Measurements from ENCODE around the gene KIF5B. TPM values are rescaled to one million over a fixed set of nuclear protein-coding genes. Genes with fewer than 3 reads are reported as not detected.

Gene KIF5B
- total and polyA plus RNA-seq, 2 of the 8 experiments (the other 6 are each of a cell fraction or from before 2014, with no cell fraction given), result 9.8 to 68.4 TPM

DNA sequence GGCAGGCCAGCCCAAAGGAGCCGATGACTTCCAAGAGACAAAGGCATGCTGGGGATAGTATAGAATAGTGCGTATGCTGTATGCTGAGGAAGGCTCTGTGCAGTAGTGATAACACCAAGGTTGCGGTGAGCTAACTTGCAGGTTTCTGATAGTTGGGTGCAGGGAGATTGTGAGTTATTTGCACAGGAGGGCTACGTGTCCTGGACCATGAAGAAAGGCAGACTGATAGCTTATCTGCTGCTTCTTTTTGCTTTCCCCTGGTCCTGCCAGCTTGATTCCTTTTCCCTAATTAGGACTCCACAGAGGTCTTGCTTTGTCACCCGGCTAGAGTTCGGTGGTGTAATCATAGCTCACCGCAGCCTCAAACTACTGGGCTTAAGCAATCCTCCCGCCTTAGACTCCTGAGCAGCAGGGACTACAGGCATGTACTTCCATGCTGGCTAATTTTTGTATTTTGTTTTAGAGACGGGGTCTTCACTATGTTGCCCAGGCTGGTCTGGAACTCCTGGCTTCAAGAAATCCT is 83.6 kb downstream of the KIF5B start:
- H2BK5ac ChIP-seq (ENCODE audit: low read depth, low read length), result no peak overlapping the region
- H4K8ac ChIP-seq (ENCODE audit: extremely low read depth, insufficient read depth, low read length), result no peak overlapping the region
- ChIA-PET POLR2A (ENCODE audit: partially characterized antibody) (no interaction called here), CTCF (ENCODE audit: partially characterized antibody) (no interaction called here)
- no peaks in the 10 kb centered on the region for H3K23me2 ChIP-seq (ENCODE audit: low read depth, low read length)
- no peak overlapping the region for H4K5ac ChIP-seq (ENCODE audit: insufficient read length, low read depth, low read length)
- H3K18ac ChIP-seq (ENCODE audit: extremely low read depth, low read length), result no peak overlapping the region
- H3K14ac ChIP-seq (ENCODE audit: insufficient read length), result no peak overlapping the region
- no peak overlapping the region for H2BK20ac ChIP-seq (ENCODE audit: low read length)
- DNase-seq (ENCODE audit: low read depth in 1 of 2, low spot score in 2 of 2) (no peak), FAIRE-seq (no peak)
- H3K9me3 ChIP-seq (ENCODE audit: insufficient read depth in 2 of 2, low read depth in 1 of 2, low read length in 1 of 2), result no peaks in the 10 kb centered on the region; a peak in 1 of 4 replicates
- no peak overlapping the region for H2AK5ac ChIP-seq (ENCODE audit: low read depth, low read length)
- no peak overlapping the region for H3K9ac ChIP-seq (replicated peaks in 1 of 4; ENCODE audit: extremely low read depth in 1 of 4, low read depth in 3 of 4, low read length in 3 of 4)
- H3K56ac ChIP-seq (replicated peaks; ENCODE audit: insufficient read length, low read depth, low read length), result no peak overlapping the region
- H3K27ac ChIP-seq (ENCODE audit: low read depth, low read length), result no peak overlapping the region
- no peak overlapping the region for H2BK12ac ChIP-seq (ENCODE audit: low read depth, low read length)
- no peaks in the 10 kb centered on the region for H3K36me3 ChIP-seq (ENCODE audit: control insufficient read depth in 2 of 4, insufficient read depth in 4 of 4, low read length in 3 of 4)
- no peak overlapping the region for H4K91ac ChIP-seq (replicated peaks; ENCODE audit: insufficient read length, low read length)
- no peak overlapping the region for H2BK120ac ChIP-seq (replicated peaks; ENCODE audit: low read depth, low read length)
- WGBS, 2 experiments (ENCODE audit: extremely low coverage in 1 of 2, insufficient coverage in 1 of 2, insufficient read length in 1 of 2, insufficient replicate concordance in 2 of 2, low coverage in 1 of 2, low lambda C conversion rate in 2 of 2, missing lambda C conversion rate in 1 of 2), result 94% methylated on average over 9 of the region's 9 CpGs; no CpG with 5 or more reads in 1 of the 2 experiments
- H3K4me1 ChIP-seq (replicated peaks in 1 of 4; ENCODE audit: control insufficient read depth in 3 of 4, insufficient read depth in 4 of 4, low read length in 3 of 4), result peaks cover 0 to 4% (median 0%) of the 10 kb centered on the region in 4 experiments; a peak in 1 of 7 replicates
- no peaks in the 10 kb centered on the region for H4K20me1 ChIP-seq (replicated peaks in 1 of 2; ENCODE audit: control insufficient read depth in 1 of 2, insufficient read depth in 2 of 2, low read length in 2 of 2)
- H2AFZ ChIP-seq (ENCODE audit: low read length), result no peak overlapping the region
- H3K79me1 ChIP-seq (ENCODE audit: low read depth, low read length), result no peaks in the 10 kb centered on the region
- H3K4me2 ChIP-seq (ENCODE audit: insufficient read depth in 1 of 2, low read depth in 2 of 2, low read length in 2 of 2), result no peak overlapping the region
- no peak overlapping the region for H3K4ac ChIP-seq (replicated peaks; ENCODE audit: insufficient read length, low read depth, low read length)
- no peaks in the 10 kb centered on the region for H3K79me2 ChIP-seq (ENCODE audit: control insufficient read depth in 1 of 2, insufficient read depth in 2 of 2, low read length in 2 of 2)
- no peak overlapping the region for H2BK15ac ChIP-seq (ENCODE audit: low read length)
- no peak overlapping the region for H3K23ac ChIP-seq (ENCODE audit: insufficient read length)
- H3K27me3 ChIP-seq (replicated peaks in 1 of 4; ENCODE audit: control insufficient read depth in 3 of 4, extremely low read depth in 1 of 4, insufficient read depth in 3 of 4, low read length in 3 of 4), result no peaks in the 10 kb centered on the region
- no peak overlapping the region for H3K4me3 ChIP-seq (ENCODE audit: extremely low read depth in 1 of 4, insufficient read depth in 2 of 4, low read depth in 3 of 4, low read length in 4 of 4)
- TF ChIP-seq CBX5 (IDR thresholded peaks at IDR 0.05; ENCODE audit: low read depth, low read length) (no peak), RBBP5 (IDR thresholded peaks at IDR 0.05; ENCODE audit: borderline replicate concordance, low read depth, low read length) (no peak), RFX5 (IDR thresholded peaks at IDR 0.05; ENCODE audit: borderline replicate concordance, low read depth, low read length) (no peak), SP4 (IDR thresholded peaks at IDR 0.05; ENCODE audit: low read length) (no peak), BRCA1 (IDR thresholded peaks at IDR 0.05; ENCODE audit: low read depth, low read length) (no peak), HDAC2 (IDR thresholded peaks at IDR 0.05; ENCODE audit: borderline replicate concordance in 1 of 2, low read depth in 2 of 2, low read length in 2 of 2) (no peak), PHF8 (conservative IDR thresholded peaks at IDR 0.05; ENCODE audit: low read depth, low read length) (no peak), ASH2L (IDR thresholded peaks at IDR 0.05; ENCODE audit: low read length) (no peak), RAD21 (IDR thresholded peaks at IDR 0.05 in 1 of 2, conservative IDR thresholded peaks at IDR 0.05 in 1 of 2; ENCODE audit: low read depth in 2 of 2, low read length in 2 of 2) (no peak)
